ENCODE results near the gene SERINC5.

The SERINC5 gene

GRCh38 chr5:80090884-80091166, 165.0 kb downstream of the SERINC5 start:
- no peak for DNase-seq

GRCh38 chr5:80083101-80083890, 172.6 kb downstream of the SERINC5 start:
- no peak for DNase-seq

- DNase-seq, result peak in 2 of 4 experiments; percentile 18 to 19
These were observed 173.1 kb downstream of the SERINC5 start for GRCh38 chr5:80082731-80083100.

- no peak for DNase-seq
These were observed 173.6 kb downstream of the SERINC5 start for GRCh38 chr5:80082281-80082680.

GRCh38 chr5:80078921-80079320, 176.9 kb downstream of the SERINC5 start:
- DNase-seq, result no peak

- no peak for DNase-seq
These were observed 178.7 kb downstream of the SERINC5 start for GRCh38 chr5:80077051-80077714.

GRCh38 chr5:80076131-80077050, 179.5 kb downstream of the SERINC5 start:
- no peak for DNase-seq

DNA sequence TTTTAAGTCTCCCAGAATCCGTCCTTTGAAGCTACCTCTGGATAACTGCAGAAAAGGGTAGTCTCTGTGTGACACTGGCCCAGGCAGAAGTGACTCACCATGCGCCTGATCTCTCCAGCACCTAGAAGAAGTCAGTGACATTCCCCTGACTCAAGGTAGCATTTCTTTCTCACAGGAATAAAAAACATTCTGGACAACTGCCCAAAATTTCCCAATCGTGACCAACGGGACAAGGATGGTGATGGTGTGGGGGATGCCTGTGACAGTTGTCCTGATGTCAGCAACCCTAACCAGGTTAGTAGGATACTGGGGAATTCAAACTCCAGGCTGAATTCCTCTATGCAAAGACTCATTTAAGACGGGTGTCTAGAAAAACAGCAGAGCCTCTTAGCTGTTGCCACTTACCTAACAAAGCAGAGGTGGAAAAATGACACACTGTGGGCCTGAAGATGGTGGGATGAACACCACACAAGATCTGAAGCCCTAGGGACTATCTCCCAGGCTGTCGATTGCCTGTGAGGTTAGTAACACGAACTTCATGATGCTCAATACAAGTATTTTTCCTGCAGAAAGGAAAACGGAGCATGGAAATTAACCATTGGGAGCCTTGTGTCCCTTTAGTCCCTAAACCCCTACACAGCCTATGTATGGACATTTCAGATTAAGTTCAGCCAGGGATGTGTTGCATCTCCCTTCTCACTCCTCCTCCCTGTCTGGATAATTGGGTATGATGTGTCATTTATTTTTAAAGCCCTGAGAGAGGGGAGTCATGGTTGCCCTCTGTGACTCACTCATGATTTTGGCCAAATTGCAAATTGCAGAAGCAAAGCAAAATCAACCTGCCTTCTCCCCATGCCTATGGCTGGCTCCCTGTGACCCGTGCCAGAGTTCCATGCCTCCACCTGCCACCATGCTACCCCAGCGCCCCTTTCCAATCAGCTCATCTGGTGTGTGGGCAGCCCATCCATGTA, 183.5 kb downstream of the SERINC5 start:
- no peak for DNase-seq

DNA sequence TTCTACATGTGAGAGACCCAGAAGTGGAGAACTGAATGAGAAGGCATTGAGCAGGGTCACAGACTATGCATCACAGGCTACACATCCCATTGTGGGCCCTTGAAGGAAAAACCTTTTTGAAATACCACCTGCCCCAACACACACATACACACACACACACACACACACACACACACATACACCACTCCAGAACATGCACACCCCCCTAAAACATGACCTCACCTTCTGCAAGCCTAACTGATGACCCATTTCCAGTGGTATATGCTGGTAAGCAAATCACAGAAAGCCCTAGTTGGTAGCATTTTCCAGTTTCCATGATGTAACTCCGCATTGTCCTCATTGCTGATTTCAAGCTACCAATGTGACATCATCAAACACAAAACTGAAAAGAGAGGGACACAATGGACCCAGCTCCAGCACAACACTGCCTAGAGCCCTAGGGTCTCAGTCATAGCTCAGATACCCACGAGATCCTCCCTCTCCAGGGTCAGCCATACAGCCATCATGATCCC, 184.3 kb downstream of the SERINC5 start:
- no peak for DNase-seq

DNA sequence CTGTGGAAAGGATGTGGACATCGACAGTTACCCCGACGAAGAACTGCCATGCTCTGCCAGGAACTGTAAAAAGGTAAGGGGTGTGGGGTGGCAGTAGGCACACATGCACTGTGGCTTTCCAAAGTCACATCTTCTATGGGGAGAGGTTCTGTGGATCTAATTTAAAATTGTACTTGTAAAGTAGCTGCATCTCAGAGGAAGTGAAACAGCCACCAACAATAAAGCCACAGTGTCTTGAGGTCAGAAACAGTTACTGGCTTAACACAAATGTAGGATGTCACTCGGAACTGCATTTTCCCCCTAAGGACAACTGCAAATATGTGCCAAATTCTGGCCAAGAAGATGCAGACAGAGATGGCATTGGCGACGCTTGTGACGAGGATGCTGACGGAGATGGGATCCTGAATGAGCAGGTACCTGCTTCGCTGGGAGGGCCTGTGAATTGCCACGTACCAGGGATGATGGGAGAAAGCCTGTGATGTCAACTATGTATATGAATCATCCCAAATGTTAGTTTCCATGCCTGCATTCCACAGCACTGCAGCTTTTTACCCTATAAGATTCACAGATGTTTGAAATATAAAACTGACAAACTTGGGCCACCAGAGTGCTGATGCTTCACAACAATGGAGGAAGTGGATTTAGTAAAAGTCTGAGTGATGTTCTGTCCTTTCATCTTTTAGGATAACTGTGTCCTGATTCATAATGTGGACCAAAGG, 185.4 kb downstream of the SERINC5 start:
- DNase-seq, result no peak

GRCh38 chr5:80069918-80070318, 185.9 kb downstream of the SERINC5 start:
- no peak for DNase-seq

- DNase-seq, result no peak
These were observed 186.5 kb downstream of the SERINC5 start for GRCh38 chr5:80069251-80069800.

DNA sequence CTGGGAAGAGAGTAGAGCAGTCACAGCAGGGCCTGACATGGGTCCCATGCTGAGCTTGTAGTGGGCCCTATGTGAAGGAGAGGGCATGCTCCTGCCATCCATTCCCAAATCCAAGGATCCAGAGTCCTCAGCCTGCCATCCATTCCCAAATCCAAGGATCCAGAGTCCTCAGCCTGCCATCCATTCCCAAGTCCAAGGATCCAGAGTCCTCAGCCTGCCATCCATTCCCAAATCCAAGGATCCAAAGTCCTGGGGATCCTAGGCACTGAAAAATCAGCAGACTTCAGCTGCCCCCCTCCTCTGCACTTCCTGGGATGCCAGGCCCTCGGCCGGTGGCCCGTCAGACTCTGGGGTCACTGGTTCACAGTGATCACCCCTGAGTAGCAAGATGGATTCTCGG, 187.1 kb downstream of the SERINC5 start:
- no peak for DNase-seq

- no peak for DNase-seq
These were observed 187.6 kb downstream of the SERINC5 start for GRCh38 chr5:80068246-80068636.

DNA sequence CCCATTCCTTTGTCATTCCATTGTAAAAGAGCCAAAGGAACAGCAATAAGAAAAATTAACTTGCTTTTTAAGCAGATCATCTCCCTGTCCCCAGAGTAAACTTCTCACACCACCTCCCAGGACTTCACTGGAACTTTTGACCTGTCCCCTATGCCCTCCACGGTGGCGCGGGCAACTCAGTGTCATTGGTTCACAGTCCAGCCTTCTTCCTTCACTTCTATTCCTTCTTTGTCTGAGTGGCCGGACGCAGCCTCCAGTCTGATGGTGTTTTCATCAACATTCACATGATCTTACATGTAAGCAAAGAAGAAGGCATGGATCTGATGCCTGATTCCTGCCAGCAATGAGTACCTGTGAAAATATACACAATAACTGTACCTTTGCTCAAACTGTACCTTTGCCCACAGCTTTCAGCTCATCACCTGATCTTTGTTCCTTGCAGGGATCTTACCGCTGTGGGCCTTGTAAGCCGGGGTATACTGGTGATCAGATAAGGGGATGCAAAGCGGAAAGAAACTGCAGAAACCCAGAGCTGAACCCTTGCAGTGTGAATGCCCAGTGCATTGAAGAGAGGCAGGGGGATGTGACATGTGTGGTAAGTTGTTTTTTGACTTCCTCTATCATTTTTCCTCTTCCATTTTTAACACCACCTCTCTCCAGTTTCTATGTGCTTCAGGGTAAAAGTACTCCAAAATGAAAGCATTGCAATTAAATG, 188.2 kb downstream of the SERINC5 start:
- DNase-seq, result no peak

- no peak for DNase-seq
These were observed 188.8 kb downstream of the SERINC5 start for GRCh38 chr5:80067016-80067415.

GRCh38 chr5:80064124-80064523, 191.7 kb downstream of the SERINC5 start:
- DNase-seq, result no peak
